HL-60 (cell line): ENCODE measurements around the gene BEST2.

ENCODE experiments used
- DNase-seq, 2 experiments: peaks; one replicate each; pipeline ENCODE4 v3.0.0-alpha.2; 2010 to 2020; ENCODE audit warnings: low read depth in 1 of 2, low spot score in 1 of 2
- H3K27ac ChIP-seq: fragments of 250-450 bp; sonication (Bioruptor Pico); replicated peaks from 2 replicates; pipeline ENCODE4 v1.5.1; 2020; ENCODE audit warnings: mild to moderate bottlenecking, moderate library complexity
- H3K27me3 ChIP-seq: fragments of 250-450 bp; sonication (Bioruptor Pico); 2 replicates; pipeline ENCODE4 v1.5.1; 2021; ENCODE audit warnings: mild to moderate bottlenecking, moderate library complexity; ENCODE audit not compliant: insufficient read depth, poor library complexity, severe bottlenecking
- H3K4me3 ChIP-seq: replicated peaks from 2 replicates; pipeline ENCODE4 v1.5.1; 2011; ENCODE audit warnings: mild to moderate bottlenecking, control low read depth, low read length; ENCODE audit not compliant: insufficient read depth
- GABPA ChIP-seq: IDR thresholded peaks from 2 replicates; pipeline ENCODE4 v1.6.1; 2012; ENCODE audit warnings: low read depth
- POLR2AphosphoS5 ChIP-seq: IDR thresholded peaks from 2 replicates; pipeline ENCODE4 v1.6.1; 2012; ENCODE audit warnings: low read depth
- SPI1 ChIP-seq: IDR thresholded peaks from 2 replicates; pipeline ENCODE4 v1.6.1; 2012; ENCODE audit warnings: low read depth, mild to moderate bottlenecking, borderline replicate concordance
- TF ChIP-seq, protein P1 (sequence below): IDR thresholded peaks from one replicate; pipeline ENCODE4 v1.5.1; 2011; ENCODE audit warnings: low read length, control low read depth, inconsistent platforms; ENCODE audit not compliant: insufficient read depth
- TF ChIP-seq, protein P2 (sequence below): IDR thresholded peaks from 2 replicates; pipeline ENCODE4 v1.6.1; 2012; ENCODE audit warnings: low read depth; ENCODE audit not compliant: insufficient replicate concordance

The BEST2 gene

GRCh38 chr19:12733369-12734214, 18.0 kb upstream of the BEST2 start:
- Histone ChIP-seq H3K27ac (peak overlapping the region; percentile 93), H3K27me3 (no peaks in the 10 kb centered on the region), H3K4me3 (peak overlapping the region; percentile 87)
- no peak for TF ChIP-seq POLR2AphosphoS5
- TF ChIP-seq, protein P1, sequence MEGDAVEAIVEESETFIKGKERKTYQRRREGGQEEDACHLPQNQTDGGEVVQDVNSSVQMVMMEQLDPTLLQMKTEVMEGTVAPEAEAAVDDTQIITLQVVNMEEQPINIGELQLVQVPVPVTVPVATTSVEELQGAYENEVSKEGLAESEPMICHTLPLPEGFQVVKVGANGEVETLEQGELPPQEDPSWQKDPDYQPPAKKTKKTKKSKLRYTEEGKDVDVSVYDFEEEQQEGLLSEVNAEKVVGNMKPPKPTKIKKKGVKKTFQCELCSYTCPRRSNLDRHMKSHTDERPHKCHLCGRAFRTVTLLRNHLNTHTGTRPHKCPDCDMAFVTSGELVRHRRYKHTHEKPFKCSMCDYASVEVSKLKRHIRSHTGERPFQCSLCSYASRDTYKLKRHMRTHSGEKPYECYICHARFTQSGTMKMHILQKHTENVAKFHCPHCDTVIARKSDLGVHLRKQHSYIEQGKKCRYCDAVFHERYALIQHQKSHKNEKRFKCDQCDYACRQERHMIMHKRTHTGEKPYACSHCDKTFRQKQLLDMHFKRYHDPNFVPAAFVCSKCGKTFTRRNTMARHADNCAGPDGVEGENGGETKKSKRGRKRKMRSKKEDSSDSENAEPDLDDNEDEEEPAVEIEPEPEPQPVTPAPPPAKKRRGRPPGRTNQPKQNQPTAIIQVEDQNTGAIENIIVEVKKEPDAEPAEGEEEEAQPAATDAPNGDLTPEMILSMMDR: peak; percentile 41
- peak in 1 of 2 experiments; percentile 78 for DNase-seq

GRCh38 chr19:12736995-12737834, 14.4 kb upstream of the BEST2 start, which contains the start of gene GET3:
Gene GET3, plus strand, starts transcription at chr19:12737497. Its CDS starts 9 bp downstream, at chr19:12737506.
- peak within 1 kb of the TSS; percentile 99 for H3K27ac ChIP-seq
- TF ChIP-seq, protein P2, sequence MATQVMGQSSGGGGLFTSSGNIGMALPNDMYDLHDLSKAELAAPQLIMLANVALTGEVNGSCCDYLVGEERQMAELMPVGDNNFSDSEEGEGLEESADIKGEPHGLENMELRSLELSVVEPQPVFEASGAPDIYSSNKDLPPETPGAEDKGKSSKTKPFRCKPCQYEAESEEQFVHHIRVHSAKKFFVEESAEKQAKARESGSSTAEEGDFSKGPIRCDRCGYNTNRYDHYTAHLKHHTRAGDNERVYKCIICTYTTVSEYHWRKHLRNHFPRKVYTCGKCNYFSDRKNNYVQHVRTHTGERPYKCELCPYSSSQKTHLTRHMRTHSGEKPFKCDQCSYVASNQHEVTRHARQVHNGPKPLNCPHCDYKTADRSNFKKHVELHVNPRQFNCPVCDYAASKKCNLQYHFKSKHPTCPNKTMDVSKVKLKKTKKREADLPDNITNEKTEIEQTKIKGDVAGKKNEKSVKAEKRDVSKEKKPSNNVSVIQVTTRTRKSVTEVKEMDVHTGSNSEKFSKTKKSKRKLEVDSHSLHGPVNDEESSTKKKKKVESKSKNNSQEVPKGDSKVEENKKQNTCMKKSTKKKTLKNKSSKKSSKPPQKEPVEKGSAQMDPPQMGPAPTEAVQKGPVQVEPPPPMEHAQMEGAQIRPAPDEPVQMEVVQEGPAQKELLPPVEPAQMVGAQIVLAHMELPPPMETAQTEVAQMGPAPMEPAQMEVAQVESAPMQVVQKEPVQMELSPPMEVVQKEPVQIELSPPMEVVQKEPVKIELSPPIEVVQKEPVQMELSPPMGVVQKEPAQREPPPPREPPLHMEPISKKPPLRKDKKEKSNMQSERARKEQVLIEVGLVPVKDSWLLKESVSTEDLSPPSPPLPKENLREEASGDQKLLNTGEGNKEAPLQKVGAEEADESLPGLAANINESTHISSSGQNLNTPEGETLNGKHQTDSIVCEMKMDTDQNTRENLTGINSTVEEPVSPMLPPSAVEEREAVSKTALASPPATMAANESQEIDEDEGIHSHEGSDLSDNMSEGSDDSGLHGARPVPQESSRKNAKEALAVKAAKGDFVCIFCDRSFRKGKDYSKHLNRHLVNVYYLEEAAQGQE: peak; percentile 20
- peak; percentile 72 for TF ChIP-seq POLR2AphosphoS5
- TF ChIP-seq GABPA: no peak
- no peak for TF ChIP-seq SPI1
- TF ChIP-seq, protein P1: no peak
- peak within 1 kb of the TSS; percentile 95 for H3K4me3 ChIP-seq
- no peaks in the 10 kb centered on the region for H3K27me3 ChIP-seq
- peak; percentile 97 to 98 for DNase-seq

GRCh38 chr19:12737835-12738351, 13.7 kb upstream of the BEST2 start:
- Histone ChIP-seq H3K27me3 (no peaks in the 10 kb centered on the region), H3K27ac (peak overlapping the region; percentile 99), H3K4me3 (peak overlapping the region; percentile 95)
- no peak for DNase-seq
- TF ChIP-seq, protein P1: no peak
- TF ChIP-seq SPI1 (no peak), POLR2AphosphoS5 (no peak), GABPA (no peak)
- TF ChIP-seq, protein P2: no peak
